ENCODE results near the gene COL17A1.

The COL17A1 gene

DNA sequence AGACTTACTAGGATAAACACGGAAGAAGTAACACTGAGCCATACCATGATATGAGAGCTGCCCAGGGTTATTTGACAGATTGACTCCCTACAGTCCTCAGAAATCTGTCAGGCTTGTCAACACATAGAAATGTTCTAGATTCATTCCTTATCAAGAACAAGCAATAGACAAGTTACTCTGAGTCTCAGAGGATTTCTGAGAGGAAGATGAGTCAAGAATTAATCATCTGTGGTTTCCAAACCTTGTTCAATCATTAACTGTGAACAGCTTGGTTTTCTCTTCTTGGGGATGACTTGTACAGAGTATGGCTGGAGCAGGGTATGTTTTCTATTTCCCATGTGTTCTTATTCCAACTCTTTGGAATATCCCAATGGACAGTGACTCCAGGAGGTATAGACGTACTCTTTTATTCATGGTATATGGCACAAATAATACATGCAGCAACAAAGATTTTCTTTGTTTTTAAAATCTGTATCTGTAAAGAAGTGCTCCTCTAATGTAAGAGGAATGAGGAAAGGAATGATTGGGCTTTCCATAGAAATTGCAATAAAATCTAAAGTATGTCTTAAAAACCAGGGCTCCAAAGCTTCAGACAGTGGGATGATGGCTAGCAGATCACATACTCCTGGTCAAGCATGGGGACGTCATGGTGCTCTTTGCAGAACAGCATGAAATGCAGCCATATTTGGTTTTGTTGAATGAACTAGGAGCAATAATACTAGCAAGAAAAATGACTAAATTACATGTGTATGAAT is 24.4 kb upstream of the COL17A1 start:
- no peak for FAIRE-seq
- no peak for DNase-seq (ENCODE audit: insufficient read length, low spot score)
- TF ChIP-seq, protein P1, sequence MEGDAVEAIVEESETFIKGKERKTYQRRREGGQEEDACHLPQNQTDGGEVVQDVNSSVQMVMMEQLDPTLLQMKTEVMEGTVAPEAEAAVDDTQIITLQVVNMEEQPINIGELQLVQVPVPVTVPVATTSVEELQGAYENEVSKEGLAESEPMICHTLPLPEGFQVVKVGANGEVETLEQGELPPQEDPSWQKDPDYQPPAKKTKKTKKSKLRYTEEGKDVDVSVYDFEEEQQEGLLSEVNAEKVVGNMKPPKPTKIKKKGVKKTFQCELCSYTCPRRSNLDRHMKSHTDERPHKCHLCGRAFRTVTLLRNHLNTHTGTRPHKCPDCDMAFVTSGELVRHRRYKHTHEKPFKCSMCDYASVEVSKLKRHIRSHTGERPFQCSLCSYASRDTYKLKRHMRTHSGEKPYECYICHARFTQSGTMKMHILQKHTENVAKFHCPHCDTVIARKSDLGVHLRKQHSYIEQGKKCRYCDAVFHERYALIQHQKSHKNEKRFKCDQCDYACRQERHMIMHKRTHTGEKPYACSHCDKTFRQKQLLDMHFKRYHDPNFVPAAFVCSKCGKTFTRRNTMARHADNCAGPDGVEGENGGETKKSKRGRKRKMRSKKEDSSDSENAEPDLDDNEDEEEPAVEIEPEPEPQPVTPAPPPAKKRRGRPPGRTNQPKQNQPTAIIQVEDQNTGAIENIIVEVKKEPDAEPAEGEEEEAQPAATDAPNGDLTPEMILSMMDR (IDR thresholded peaks at IDR 0.05; ENCODE audit: insufficient read depth, missing control alignments) = no peak

GRCh38 chr10:104104926-104105325 is 19.2 kb upstream of the COL17A1 start:
- DNase-seq (ENCODE audit: insufficient read length, low spot score) (no peak), FAIRE-seq (no peak)
- TF ChIP-seq, protein P1 (IDR thresholded peaks at IDR 0.05; ENCODE audit: insufficient read depth, missing control alignments) = no peak

- no peak for FAIRE-seq
- TF ChIP-seq, protein P1 (IDR thresholded peaks at IDR 0.05; ENCODE audit: insufficient read depth, missing control alignments) = no peak
- DNase-seq (ENCODE audit: insufficient read length, low spot score) = no peak
Measured at GRCh38 chr10:104104418-104104817, 18.7 kb upstream of the COL17A1 start.

- FAIRE-seq (no peak), DNase-seq (ENCODE audit: insufficient read length, low spot score) (no peak)
- TF ChIP-seq, protein P1 (IDR thresholded peaks at IDR 0.05; ENCODE audit: insufficient read depth, missing control alignments) = no peak
Measured at GRCh38 chr10:104103956-104104355, 18.3 kb upstream of the COL17A1 start.

- no peak for FAIRE-seq
Measured at GRCh38 chr10:104101902-104102301, 16.2 kb upstream of the COL17A1 start.

DNA sequence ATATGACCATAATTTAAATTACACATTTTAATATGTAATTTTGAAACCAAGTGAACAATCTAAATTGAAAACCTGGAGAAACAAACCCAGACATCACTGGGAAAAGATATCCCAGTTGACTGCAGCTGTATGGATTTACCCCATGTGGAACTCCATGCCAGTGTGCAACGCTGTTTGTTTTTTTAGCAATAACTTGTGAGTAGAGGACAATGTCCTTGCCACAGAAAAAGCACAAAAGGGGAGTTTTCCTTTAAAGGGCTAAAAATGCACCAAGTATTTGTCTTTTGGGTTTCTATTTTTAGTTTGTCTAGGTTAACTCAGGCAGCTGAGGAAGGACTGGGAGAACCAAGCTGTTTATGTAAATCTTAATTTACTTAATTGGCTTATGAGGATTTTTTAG is 15.1 kb upstream of the COL17A1 start:
- TF ChIP-seq, protein P1 (IDR thresholded peaks at IDR 0.05; ENCODE audit: insufficient read depth, missing control alignments) = no peak
- DNase-seq (ENCODE audit: insufficient read length, low spot score) (no peak), FAIRE-seq (no peak)

More at GRCh38 chr10:104101902-104102301, 16.2 kb upstream of the COL17A1 start:
- DNase-seq (ENCODE audit: insufficient read length, low spot score) = no peak
- TF ChIP-seq, protein P1 (IDR thresholded peaks at IDR 0.05; ENCODE audit: insufficient read depth, missing control alignments) = no peak

DNA sequence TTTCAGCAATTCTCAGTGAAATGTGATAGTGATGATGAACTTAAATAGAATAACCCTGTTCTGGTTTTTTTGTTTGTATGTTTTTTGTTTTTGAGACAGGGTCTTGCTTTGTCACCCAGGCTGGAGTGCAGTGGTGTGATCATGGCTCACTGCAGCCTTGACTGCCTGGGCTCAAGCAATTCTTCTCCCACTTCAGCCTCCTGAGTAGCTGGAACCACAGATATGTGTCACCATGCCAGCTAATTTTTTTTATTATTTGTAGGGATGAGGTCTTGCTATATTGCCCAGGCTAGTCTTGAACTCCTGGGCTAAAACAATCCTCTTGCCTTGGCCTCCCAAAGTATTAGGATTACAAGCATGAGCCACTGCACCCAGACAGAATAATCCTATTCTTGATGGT is 14.3 kb upstream of the COL17A1 start:
- TF ChIP-seq, protein P1 (IDR thresholded peaks at IDR 0.05; ENCODE audit: insufficient read depth, missing control alignments) = no peak
- FAIRE-seq = no peak
- DNase-seq (ENCODE audit: insufficient read length, low spot score) = no peak
